AG10803 (cell line): ENCODE data around the gene ADARB2.

Source experiments
- DNase-seq: peaks from one replicate; pipeline ENCODE4 v3.0.0; 2010; ENCODE audit warnings: low read depth
- H3K4me3 ChIP-seq: 2 replicates; pipeline ENCODE4 v1.5.1; 2011; ENCODE audit warnings: mild to moderate bottlenecking, low read length, control low read depth
- CTCF ChIP-seq: conservative IDR thresholded peaks from 2 replicates; pipeline ENCODE4 v1.5.1; 2011; ENCODE audit warnings: mild to moderate bottlenecking, low read length, control low read depth, inconsistent platforms

ADARB2 gene

GRCh38 chr10:1571587-1572237 lies 165.6 kb downstream of the ADARB2 start:
- no peak for TF ChIP-seq CTCF
- no peak overlapping the region for H3K4me3 ChIP-seq
- DNase-seq, result no peak

GRCh38 chr10:1570416-1571051 lies 166.8 kb downstream of the ADARB2 start:
- no peak for TF ChIP-seq CTCF
- DNase-seq, result no peak

GRCh38 chr10:1569208-1569607 lies 168.1 kb downstream of the ADARB2 start:
- H3K4me3 ChIP-seq, result no peak overlapping the region
- no peak for TF ChIP-seq CTCF
- no peak for DNase-seq

More at GRCh38 chr10:1570416-1571051, 166.8 kb downstream of the ADARB2 start:
- no peak overlapping the region for H3K4me3 ChIP-seq

- TF ChIP-seq CTCF, result no peak
- DNase-seq, result no peak
- no peak overlapping the region for H3K4me3 ChIP-seq
These were observed 169.4 kb downstream of the ADARB2 start for GRCh38 chr10:1567742-1568495.

- DNase-seq, result no peak
- TF ChIP-seq CTCF, result no peak
- H3K4me3 ChIP-seq, result no peak overlapping the region
These were observed 170.2 kb downstream of the ADARB2 start for GRCh38 chr10:1567152-1567551.

GRCh38 chr10:1564791-1565190 lies 172.5 kb downstream of the ADARB2 start:
- no peak overlapping the region for H3K4me3 ChIP-seq
- no peak for DNase-seq
- TF ChIP-seq CTCF, result no peak

- no peak for TF ChIP-seq CTCF
- H3K4me3 ChIP-seq, result no peak overlapping the region
- no peak for DNase-seq
These were observed 174.3 kb downstream of the ADARB2 start for GRCh38 chr10:1563028-1563427.
